GM12878 (cell line): ENCODE measurements around the gene LBHD1. TPM values are rescaled to one million over a fixed set of nuclear protein-coding genes. Genes with fewer than 3 reads are reported as not detected.

ENCODE experiments used
- ATAC-seq: fragments of 200-7000 bp; cut with Tn5 transposase; 3 replicates; pipeline ENCODE4 v1.9.1; 2020; ENCODE audit warnings: mild to moderate bottlenecking, moderate library complexity
- BruUV-seq: library from RNA; stranded (reverse); fragments of 400-500 nt; replicated peaks from 2 replicates; lab custom pipeline; 2021; lab: Mats Ljungman, UMichigan
- CTCF ChIA-PET: fragments of 300-600 bp; sonication (Branson Sonifier 250); formaldehyde crosslinking; extraction: SDS; loops from one replicate; lab custom pipeline; 2021; ENCODE audit warnings: inconsistent platforms; lab: Yijun Ruan, JAX
- POLR2A ChIA-PET: fragments of 350-600 bp; formaldehyde crosslinking; extraction: SDS; loops from one replicate; lab custom pipeline; 2021; ENCODE audit warnings: inconsistent platforms; lab: Charles Lee
- RAD21 ChIA-PET: fragments of 300-600 bp; sonication (Branson Sonifier 250); formaldehyde crosslinking; loops from one replicate; lab custom pipeline; 2023; ENCODE audit warnings: antibody characterized with exemption; ENCODE audit not compliant: unreplicated experiment; lab: Charles Lee
- SMC1A ChIA-PET: fragments of 300-600 bp; sonication (Branson Sonifier 250); formaldehyde crosslinking; loops from one replicate; lab custom pipeline; 2023; ENCODE audit not compliant: unreplicated experiment, uncharacterized antibody; lab: Charles Lee
- DNase-seq: peaks from one replicate; pipeline ENCODE4 v3.0.0-alpha.2; 2011; ENCODE audit warnings: low read depth, low spot score
- FAIRE-seq: peaks from 3 replicates; lab custom pipeline; 2011; peaks lifted over from hg19 to GRCh38; lab: Jason Lieb, UNC
- H2AFZ ChIP-seq: 2 replicates; pipeline ENCODE4 v1.6.0; 2011; ENCODE audit warnings: low read depth, low read length, control low read depth; ENCODE audit not compliant: control insufficient read depth
- H3K27ac ChIP-seq: 2 replicates; pipeline ENCODE4 v1.5.1; 2011; ENCODE audit warnings: control low read depth; ENCODE audit not compliant: control insufficient read depth, insufficient read depth
- H3K27me3 ChIP-seq, 2 experiments: replicated peaks in 1 of 2; 2 replicates each; pipeline versions ENCODE4 v1.6.0 to v1.6.1; 2011; ENCODE audit warnings: low read length in 1 of 2; ENCODE audit not compliant: control insufficient read depth in 2 of 2, insufficient read depth in 2 of 2
- H3K36me3 ChIP-seq, 2 experiments: 2 replicates each; pipeline ENCODE4 v1.5.1; 2011; ENCODE audit warnings: low read length in 1 of 2; ENCODE audit not compliant: control insufficient read depth in 2 of 2, insufficient read depth in 2 of 2
- H3K4me1 ChIP-seq: 2 replicates; pipeline ENCODE4 v1.6.1; 2011; ENCODE audit warnings: mild to moderate bottlenecking, low read length, moderate library complexity, mixed read lengths; ENCODE audit not compliant: control insufficient read depth, insufficient read depth
- H3K4me2 ChIP-seq: 2 replicates; pipeline ENCODE4 v1.6.0; 2011; ENCODE audit warnings: control low read depth; ENCODE audit not compliant: control insufficient read depth, insufficient read depth
- H3K4me3 ChIP-seq: fragments of 200-600 bp; sonication (generic); 2 replicates; pipeline ENCODE4 v1.5.1; 2016
- H3K79me2 ChIP-seq: 2 replicates; pipeline ENCODE4 v1.6.0; 2011; ENCODE audit warnings: low read length; ENCODE audit not compliant: control insufficient read depth, insufficient read depth
- H3K9ac ChIP-seq: 2 replicates; pipeline ENCODE4 v1.8.0; 2011; ENCODE audit warnings: low read length, control low read depth, mixed read lengths; ENCODE audit not compliant: control insufficient read depth, insufficient read depth
- H3K9me3 ChIP-seq: replicated peaks from 3 replicates; pipeline ENCODE4 v1.5.1; 2011; ENCODE audit warnings: mild to moderate bottlenecking, low read length; ENCODE audit not compliant: control insufficient read depth, insufficient read depth
- H4K20me1 ChIP-seq: 2 replicates; pipeline ENCODE4 v1.6.0; 2011; ENCODE audit not compliant: control insufficient read depth, insufficient read depth
- CHD2 ChIP-seq: IDR thresholded peaks from 2 replicates; pipeline ENCODE4 v1.6.1; 2011; ENCODE audit warnings: low read depth, low read length, improper control_type of control experiment, borderline replicate concordance
- HDGF ChIP-seq: fragments of 450-650 bp; IDR thresholded peaks from 2 replicates; pipeline ENCODE4 v1.6.1; 2016; ENCODE audit warnings: antibody characterized with exemption
- MXI1 ChIP-seq: fragments of 150-350 bp; IDR thresholded peaks from 2 replicates; pipeline ENCODE4 v1.6.1; 2011; ENCODE audit warnings: low read depth, mild to moderate bottlenecking, inconsistent platforms, low read length, improper control_type of control experiment
- NR2C2 ChIP-seq: IDR thresholded peaks from 2 replicates; pipeline ENCODE4 v1.6.1; 2011; ENCODE audit warnings: borderline replicate concordance, low read depth; ENCODE audit not compliant: control insufficient read depth, insufficient read length
- POLR2AphosphoS5 ChIP-seq: IDR thresholded peaks from 2 replicates; pipeline ENCODE4 v1.6.1; 2011; ENCODE audit warnings: mild to moderate bottlenecking, low read length, inconsistent platforms
- SIN3A ChIP-seq: IDR thresholded peaks from 2 replicates; pipeline ENCODE4 v1.6.1; 2012; ENCODE audit warnings: low read depth, low read length, improper control_type of control experiment
- WGBS: methylation state at CpG from one replicate; pipeline ENCODE4 v1.1.6; 2016; ENCODE audit warnings: low lambda C conversion rate; ENCODE audit not compliant: insufficient replicate concordance, insufficient coverage; ENCODE audit errors: missing lambda C conversion rate; 5-methylcytosine and 5-hydroxymethylcytosine counted together
- in situ Hi-C: fragments of 300-500 bp; cut with MboI; formaldehyde crosslinking; loops from 9 replicates; pipeline ENCODE4 v1.14.3; 2018; ENCODE audit warnings: mixed read lengths
- intact Hi-C: fragments of 100-400 bp; cut with micrococcal nuclease; formaldehyde crosslinking; loops from one replicate; pipeline ENCODE4 v1.14.2; 2022; ENCODE audit not compliant: unreplicated experiment
- polyA plus RNA-seq, 11 experiments: library from polyadenylated mRNA; depleted of rRNA in 4 of 11; unstranded in 6 of 11; stranded (reverse) in 5 of 11; fragments of >200 nt; fragmentation: Nextera tagmentation in 4 of 11; fragmentation: Illumina TruSeq in 1 of 11; extraction: Ambion mirVana in 4 of 11; extraction: Trizol in 1 of 11; gene quantifications; 1 replicate in 1 of 11; 2 replicates in 10 of 11; pipeline versions ENCODE4 v1.2.1 to v1.2.3, GENCODE V29; 2011 to 2016; ENCODE audit warnings: inconsistent platforms in 2 of 11, missing spikeins in 2 of 11, low read depth in 1 of 11
- total RNA-seq, 4 experiments: library from RNA; depleted of rRNA in 3 of 4; stranded (reverse); fragments of >200 nt in 3 of 4; fragmentation: Illumina TruSeq in 1 of 4; extraction: Trizol in 1 of 4; gene quantifications; 2 replicates each; pipeline versions ENCODE4 v1.2.1 to v1.2.3, GENCODE V29; 2013 to 2021
- TF ChIP-seq, protein P1 (sequence below): IDR thresholded peaks from 2 replicates; pipeline ENCODE4 v1.6.1; 2012; ENCODE audit warnings: improper control_type of control experiment, low read depth, low read length; ENCODE audit not compliant: insufficient replicate concordance
- TF ChIP-seq, protein P2 (sequence below): IDR thresholded peaks from 2 replicates; pipeline ENCODE4 v1.6.1; 2011; ENCODE audit warnings: low read depth, mild to moderate bottlenecking, low read length, moderate library complexity, borderline replicate concordance; ENCODE audit errors: extremely low read depth
- TF ChIP-seq, protein P3 (sequence below): fragments of 150-350 bp; IDR thresholded peaks from 2 replicates; pipeline ENCODE4 v1.6.1; 2014; ENCODE audit warnings: mild to moderate bottlenecking, low read depth, low read length

The LBHD1 gene
- total and polyA plus RNA-seq, 10 of the 15 experiments (the other 5 are each of a cell fraction or from before 2014, with no cell fraction given) = 0.79 to 12.0 (median 7.6) TPM

DNA sequence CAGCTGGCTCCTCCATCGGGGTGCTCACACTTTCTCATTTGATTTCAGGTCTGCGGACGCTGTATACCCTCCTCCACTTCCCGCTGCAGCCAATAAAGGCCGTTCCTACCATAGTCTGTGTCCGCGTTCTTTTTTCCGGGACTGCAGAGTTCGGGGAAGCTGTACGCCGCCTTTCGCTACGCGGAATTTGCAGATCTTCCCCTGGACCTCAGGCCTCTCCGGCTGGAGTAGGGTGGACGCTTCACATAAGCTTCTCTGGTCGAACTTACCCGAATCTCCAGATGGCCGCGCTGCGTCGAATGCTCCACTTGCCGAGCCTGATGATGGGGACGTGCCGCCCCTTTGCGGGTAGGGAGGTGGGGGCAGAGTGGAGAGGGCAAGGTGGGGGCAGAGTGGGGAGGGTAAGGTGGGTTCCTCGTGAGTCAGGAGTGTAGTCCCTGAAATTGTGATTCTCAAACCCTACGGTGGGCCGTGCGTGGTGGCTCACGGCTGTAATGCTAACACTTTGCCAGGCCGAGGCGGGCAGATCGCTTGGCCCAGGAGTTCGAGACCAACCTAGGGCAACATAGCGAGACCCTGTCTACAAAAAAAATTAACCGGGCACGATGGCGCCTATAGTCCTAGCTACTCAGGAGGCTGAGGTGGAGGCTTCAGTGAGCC lies 6.3 kb downstream of the LBHD1 start (continued):
- no peak for TF ChIP-seq CHD2
- TF ChIP-seq, all 136 proteins: peak for 8

DNA sequence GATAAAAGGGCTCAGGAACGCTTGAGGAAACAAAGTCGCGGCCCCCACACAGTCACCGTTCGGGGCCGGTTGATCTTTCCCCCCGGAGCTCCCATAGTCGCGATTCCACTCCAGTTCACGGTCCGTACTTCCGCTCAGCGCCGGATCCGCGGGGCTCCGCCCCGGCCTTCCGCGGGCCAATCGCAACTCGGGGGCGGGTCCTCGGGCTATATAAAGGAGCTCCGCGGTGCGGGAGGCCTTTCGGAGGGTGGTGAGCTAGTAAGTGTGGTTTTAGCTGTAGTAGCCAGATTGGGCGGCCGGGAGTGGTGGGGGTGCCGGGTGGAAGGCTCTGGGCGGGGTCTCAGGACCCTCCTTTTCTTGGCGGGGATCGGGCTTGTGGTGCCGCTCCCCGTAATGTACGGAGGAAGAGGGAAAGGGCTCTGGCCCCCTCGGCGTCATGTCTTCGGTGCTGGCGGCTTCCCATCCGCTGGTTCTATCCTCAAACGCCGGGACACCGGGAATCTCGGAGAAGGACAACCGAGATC lies 6.9 kb downstream of the LBHD1 start, which contains the start of the genes C11orf98 and CSKMT:
Gene C11orf98 (minus strand): TSS at position 136 of the 524 bp plus-strand sequence. CDS start 41 bp downstream, at position 95.
Gene CSKMT (plus strand): TSS at position 238 of the 524 bp plus-strand sequence. CDS start 568 bp downstream, outside the sequence.
- peaks cover 5 to 12% of the 10 kb centered on the region in 2 experiments for H3K36me3 ChIP-seq
- peaks cover 13% of the 10 kb centered on the region for H3K4me1 ChIP-seq
- SMC1A ChIA-PET = interaction anchor here (0.6 to 3.4 kb wide), 25 partner anchors 7 to 196 kb away, joined by 3 to 41 read pairs (median 4); partner anchors contain the start of genes B3GAT3, GANAB, HNRNPUL2 and INTS5
- H4K20me1 ChIP-seq = no peaks in the 10 kb centered on the region
- FAIRE-seq (peak; percentile 88), ATAC-seq (peak; percentile 91), DNase-seq (no peak)
- intact Hi-C loops (no loop called here), in situ Hi-C loops (no loop called here)
- peak within 1 kb of the TSS; percentile 95 for H3K27ac ChIP-seq
- 1% methylated on average over 45 of the region's 47 CpGs for WGBS
- peak within 1 kb of the TSS; percentile 95 for H3K4me2 ChIP-seq
- BruUV-seq = TSS peak; percentile 95
- POLR2A ChIA-PET = interaction anchor here (0.6 to 16.2 kb wide), 37 partner anchors 12 to 542 kb away, joined by 3 to 295 read pairs (median 5); partner anchors contain the start of genes B3GAT3, EEF1G, GANAB and HNRNPUL2
- H3K9ac ChIP-seq = peak within 1 kb of the TSS; percentile 96
- RAD21 ChIA-PET = interaction anchor here (0.6 to 2.7 kb wide), 34 partner anchors 9 to 240 kb away, joined by 3 to 26 read pairs (median 4); partner anchors contain the start of genes B3GAT3, EEF1G, GANAB and HNRNPUL2
- H3K79me2 ChIP-seq = peaks cover 52% of the 10 kb centered on the region
- CTCF ChIA-PET = interaction anchor here (0.6 to 2.1 kb wide), 20 partner anchors 9 to 773 kb away, joined by 3 to 11 read pairs (median 4); partner anchors contain the start of genes B3GAT3, GANAB, HNRNPUL2 and INTS5
- H2AFZ ChIP-seq = peak within 1 kb of the TSS; percentile 91
- H3K9me3 ChIP-seq = no peaks in the 10 kb centered on the region
- H3K27me3 ChIP-seq = no peaks in the 10 kb centered on the region
- peak within 1 kb of the TSS; percentile 95 for H3K4me3 ChIP-seq
- TF ChIP-seq, protein P1, sequence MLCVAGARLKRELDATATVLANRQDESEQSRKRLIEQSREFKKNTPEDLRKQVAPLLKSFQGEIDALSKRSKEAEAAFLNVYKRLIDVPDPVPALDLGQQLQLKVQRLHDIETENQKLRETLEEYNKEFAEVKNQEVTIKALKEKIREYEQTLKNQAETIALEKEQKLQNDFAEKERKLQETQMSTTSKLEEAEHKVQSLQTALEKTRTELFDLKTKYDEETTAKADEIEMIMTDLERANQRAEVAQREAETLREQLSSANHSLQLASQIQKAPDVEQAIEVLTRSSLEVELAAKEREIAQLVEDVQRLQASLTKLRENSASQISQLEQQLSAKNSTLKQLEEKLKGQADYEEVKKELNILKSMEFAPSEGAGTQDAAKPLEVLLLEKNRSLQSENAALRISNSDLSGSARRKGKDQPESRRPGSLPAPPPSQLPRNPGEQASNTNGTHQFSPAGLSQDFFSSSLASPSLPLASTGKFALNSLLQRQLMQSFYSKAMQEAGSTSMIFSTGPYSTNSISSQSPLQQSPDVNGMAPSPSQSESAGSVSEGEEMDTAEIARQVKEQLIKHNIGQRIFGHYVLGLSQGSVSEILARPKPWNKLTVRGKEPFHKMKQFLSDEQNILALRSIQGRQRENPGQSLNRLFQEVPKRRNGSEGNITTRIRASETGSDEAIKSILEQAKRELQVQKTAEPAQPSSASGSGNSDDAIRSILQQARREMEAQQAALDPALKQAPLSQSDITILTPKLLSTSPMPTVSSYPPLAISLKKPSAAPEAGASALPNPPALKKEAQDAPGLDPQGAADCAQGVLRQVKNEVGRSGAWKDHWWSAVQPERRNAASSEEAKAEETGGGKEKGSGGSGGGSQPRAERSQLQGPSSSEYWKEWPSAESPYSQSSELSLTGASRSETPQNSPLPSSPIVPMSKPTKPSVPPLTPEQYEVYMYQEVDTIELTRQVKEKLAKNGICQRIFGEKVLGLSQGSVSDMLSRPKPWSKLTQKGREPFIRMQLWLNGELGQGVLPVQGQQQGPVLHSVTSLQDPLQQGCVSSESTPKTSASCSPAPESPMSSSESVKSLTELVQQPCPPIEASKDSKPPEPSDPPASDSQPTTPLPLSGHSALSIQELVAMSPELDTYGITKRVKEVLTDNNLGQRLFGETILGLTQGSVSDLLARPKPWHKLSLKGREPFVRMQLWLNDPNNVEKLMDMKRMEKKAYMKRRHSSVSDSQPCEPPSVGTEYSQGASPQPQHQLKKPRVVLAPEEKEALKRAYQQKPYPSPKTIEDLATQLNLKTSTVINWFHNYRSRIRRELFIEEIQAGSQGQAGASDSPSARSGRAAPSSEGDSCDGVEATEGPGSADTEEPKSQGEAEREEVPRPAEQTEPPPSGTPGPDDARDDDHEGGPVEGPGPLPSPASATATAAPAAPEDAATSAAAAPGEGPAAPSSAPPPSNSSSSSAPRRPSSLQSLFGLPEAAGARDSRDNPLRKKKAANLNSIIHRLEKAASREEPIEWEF = no peak
- TF ChIP-seq NR2C2 (no peak), SIN3A (peak; percentile 84; the same call in 1 of the 2 replicates), HDGF (no peak), MXI1 (no peak), POLR2AphosphoS5 (peak; percentile 100)
- TF ChIP-seq, protein P2, sequence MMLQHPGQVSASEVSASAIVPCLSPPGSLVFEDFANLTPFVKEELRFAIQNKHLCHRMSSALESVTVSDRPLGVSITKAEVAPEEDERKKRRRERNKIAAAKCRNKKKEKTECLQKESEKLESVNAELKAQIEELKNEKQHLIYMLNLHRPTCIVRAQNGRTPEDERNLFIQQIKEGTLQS = no peak
- TF ChIP-seq, protein P3, sequence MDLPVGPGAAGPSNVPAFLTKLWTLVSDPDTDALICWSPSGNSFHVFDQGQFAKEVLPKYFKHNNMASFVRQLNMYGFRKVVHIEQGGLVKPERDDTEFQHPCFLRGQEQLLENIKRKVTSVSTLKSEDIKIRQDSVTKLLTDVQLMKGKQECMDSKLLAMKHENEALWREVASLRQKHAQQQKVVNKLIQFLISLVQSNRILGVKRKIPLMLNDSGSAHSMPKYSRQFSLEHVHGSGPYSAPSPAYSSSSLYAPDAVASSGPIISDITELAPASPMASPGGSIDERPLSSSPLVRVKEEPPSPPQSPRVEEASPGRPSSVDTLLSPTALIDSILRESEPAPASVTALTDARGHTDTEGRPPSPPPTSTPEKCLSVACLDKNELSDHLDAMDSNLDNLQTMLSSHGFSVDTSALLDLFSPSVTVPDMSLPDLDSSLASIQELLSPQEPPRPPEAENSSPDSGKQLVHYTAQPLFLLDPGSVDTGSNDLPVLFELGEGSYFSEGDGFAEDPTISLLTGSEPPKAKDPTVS = no peak
